Right renal cortex interstitium (tissue), 3 donors: ENCODE results near the gene FAM118B. TPM values are rescaled to one million over a fixed set of nuclear protein-coding genes. Genes with fewer than 3 reads are reported as not detected.

Experiments
- DNase-seq, 3 donors: peaks; one replicate each; pipeline ENCODE4 v3.0.0-alpha.2; 2013; ENCODE audit warnings: low read depth in 3 of 3, low spot score in 2 of 3
- polyA plus RNA-seq, 3 donors: library from polyadenylated mRNA; unstranded; fragments of 120-200 nt; gene quantifications; one replicate each; pipeline ENCODE4 v1.2.1, GENCODE V29; 2013; ENCODE audit not compliant: insufficient read length in 3 of 3

Gene FAM118B
- polyA plus RNA-seq, 3 donors = 29.0 to 31.6 (median 30.6) TPM

- DNase-seq = no peak
Measured at GRCh38 chr11:126186025-126186698, 25.4 kb upstream of the FAM118B start.

DNA sequence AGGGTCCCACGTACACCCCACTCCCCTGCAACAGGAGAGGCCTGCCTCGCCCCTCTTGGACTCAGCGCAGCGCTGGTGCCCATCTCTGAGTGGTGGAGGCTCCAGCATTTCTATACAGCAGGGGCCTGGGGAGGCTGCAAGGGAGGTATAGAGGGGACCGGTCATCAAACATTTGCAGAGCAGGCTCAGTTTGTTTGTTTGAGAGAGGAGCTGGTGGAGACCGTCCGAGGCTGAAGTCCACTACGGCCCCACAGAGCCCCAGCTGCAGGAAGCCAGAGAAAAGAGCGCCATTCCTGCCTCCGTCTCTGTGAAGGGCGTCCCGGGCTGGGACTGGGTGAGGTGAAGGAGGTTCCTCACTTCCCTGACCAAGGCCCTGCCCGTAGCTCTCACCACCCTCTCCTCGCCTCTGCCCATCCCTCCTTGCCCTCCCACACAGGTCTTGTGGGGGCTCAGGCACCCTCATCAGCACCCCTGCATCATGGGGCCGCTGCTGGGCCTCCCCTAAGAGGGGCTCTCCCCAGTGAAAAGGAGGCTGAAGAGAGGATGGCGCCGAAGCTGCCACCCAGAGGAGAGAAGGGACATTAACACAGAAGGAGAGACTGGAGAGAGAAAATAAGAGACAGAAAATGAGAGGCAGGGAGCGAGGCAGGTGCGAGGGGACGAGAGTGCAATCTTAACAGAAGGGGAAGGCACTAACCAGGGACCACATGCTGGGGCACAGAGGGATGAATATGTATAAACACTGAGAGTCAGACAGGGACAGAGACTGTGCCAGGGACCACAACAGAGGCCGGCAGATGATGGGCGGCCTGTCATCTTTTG, 24.7 kb upstream of the FAM118B start:
- DNase-seq = no peak

- DNase-seq = no peak
Measured at GRCh38 chr11:126188332-126189108, 23.1 kb upstream of the FAM118B start.

DNA sequence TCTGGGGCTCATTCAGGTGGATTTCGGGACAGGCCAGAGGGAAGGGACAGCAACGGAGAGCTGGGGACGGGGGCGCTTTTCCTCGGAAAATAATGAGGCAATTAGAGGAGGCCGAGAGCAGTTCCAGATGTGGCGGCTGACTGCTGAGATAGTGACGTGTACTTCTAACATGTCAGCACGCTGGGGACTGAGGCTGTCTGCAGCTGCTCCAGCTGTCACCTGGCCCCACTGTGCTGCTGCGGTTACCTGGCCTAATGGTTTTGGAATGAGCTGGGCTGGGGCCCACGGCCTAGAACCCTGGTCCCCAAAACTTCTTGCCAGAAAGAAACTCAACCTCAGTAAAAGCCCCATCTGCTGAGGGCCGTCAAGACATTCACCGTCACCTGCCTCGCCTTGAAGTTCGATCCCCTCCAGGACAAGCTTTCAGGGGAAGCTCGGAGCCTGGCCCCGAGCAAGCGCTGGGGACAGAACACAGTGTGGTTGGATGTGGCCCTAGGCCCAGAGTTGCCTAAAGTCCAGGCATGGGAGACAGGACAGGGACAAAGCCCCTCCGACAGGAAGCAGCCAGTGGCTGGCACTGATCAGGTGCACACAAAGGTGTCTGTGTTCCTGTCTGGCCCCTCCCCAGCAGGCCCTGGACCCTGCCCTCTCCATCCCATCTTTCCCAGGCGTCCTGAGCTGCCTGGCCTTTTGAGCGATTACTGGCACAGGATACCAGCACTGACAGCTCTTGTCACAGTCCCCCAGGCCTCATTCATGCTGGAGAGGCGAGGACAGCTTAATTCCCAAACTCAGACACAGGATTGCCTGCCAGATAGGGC, 22.3 kb upstream of the FAM118B start:
- DNase-seq = no peak

DNA sequence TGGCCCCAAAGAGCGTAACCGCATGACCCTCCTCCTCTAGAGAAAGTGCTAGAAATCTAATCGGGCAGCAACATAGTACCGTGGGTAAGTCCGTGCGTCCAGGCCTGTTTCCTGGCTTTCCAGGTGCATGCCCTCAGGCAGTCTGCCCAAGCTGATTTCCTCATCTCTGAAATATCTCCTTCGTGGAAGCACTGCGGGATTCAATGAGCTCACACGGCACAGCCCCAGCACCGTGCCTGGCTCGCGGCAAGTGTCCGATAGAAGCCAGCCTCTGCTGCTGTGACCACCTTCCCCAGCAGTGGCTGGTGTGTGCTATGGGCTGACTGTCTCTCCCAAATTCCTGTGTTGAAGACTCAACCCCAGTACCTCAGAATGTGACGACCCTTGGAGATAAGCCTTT, 20.8 kb upstream of the FAM118B start:
- DNase-seq = no peak

GRCh38 chr11:126191379-126192073, 20.1 kb upstream of the FAM118B start:
- DNase-seq = no peak

GRCh38 chr11:126192361-126192760, 19.2 kb upstream of the FAM118B start:
- DNase-seq = no peak

DNA sequence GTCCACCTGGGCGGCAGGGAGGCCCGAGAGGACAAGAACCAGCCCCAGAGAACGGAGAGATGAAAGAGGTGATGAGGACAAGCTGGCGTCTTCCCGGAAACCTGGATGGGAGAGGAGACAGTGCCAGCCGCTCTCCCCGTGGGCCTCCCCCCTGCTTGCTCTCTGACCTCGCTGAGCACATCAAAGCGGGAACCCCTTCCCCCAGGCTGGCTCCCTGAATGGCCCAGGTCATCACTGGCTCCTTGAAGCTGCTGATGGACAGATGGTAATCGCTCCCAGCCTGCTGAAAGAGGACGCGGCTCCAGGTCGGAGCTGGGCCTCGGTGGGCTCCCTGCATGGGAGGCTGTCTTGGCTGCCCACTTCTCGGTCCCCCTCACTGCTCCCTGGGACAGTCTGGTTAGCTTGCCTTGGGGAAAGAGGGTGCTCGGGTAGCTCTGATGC, 18.5 kb upstream of the FAM118B start:
- no peak for DNase-seq

GRCh38 chr11:126194121-126194543, 17.4 kb upstream of the FAM118B start:
- no peak for DNase-seq

GRCh38 chr11:126195119-126195518, 16.5 kb upstream of the FAM118B start:
- DNase-seq = no peak

DNA sequence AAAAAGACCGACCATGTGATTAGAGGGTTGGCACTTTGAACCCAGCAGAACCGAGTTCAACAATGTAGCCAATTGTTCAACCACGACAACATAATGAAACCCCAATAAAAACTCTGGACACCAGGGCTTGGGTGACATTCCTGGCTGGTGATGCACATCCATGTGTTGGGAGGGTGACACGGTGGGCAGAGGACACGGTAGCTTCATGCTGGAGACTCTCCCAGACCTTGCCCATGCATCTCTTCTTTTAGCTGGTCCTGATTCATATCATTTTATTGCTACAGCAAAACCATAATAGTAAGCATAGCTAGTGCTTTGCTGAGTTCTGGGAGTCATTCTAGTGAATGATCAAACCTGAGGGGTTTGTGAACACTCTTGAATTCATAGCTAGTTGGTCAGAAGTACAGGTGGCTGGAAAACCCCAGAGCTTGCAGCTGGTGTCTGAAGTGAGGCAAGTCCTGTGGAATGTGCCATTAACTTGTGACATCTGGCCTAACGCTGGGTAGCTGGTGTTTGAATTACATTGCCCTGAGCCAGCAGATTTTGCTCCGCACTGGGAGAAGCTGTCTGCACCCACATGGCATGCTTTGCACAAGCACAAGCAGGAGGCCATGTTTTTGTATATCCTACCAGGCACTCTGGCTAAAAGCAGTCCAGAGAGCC, 14.2 kb upstream of the FAM118B start:
- no peak for DNase-seq

GRCh38 chr11:126198648-126199047, 12.9 kb upstream of the FAM118B start:
- no peak for DNase-seq

DNA sequence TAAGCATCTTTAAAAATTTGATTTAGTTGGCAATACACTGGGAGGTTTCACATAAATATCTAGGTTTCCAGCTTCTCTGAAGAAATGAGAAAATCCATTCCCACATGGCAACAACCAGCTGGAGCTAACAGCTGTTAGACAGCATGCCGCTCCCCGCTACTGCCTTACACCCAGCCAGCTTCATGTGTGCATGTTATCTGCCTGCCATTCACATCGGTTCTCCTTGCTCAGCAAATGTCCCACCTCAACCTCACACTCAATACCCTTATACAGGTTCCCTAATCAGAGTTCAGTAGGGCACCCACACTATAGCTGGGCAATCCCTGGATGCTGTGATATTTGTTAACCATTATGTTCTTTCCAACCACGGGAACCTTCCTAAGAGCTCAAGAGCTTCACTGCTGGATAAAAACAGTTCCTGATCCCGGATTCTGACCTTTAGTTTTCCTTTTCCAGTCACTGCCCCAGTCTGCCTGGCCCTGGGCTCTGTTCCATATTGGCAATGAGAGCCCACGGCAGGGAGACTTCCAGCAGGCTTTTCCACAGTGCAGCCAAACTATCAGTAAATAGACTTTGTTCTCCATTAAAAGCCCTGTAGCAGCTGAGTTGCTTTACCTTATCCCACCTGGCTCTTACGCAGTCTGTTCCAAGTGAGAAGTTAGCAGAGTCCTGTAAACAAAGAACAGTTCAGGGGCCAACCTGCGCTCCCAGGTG, 8.8 kb upstream of the FAM118B start:
- no peak for DNase-seq

GRCh38 chr11:126205359-126205758, 6.2 kb upstream of the FAM118B start:
- DNase-seq = no peak

DNA sequence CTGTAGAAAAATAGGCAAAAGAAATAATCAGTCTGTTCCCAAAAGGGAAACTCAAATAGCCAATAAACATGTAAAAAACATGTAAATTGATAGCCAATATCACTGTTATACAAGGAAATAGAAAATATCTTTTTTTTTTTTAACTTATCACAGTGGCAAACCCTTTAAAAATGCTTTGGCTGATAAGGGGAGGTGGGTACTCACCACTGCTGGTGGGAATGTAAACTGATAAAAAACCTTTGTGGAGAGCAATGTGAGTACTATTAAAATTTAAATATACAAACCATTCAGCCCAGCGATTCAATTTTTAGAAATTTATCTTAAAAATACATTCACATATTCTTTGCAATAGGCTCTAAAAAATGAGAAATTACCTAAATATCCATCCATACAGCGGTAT, 3.7 kb upstream of the FAM118B start:
- DNase-seq = no peak

GRCh38 chr11:126210871-126211235, 729 bp upstream of the FAM118B start:
- DNase-seq = no peak

DNA sequence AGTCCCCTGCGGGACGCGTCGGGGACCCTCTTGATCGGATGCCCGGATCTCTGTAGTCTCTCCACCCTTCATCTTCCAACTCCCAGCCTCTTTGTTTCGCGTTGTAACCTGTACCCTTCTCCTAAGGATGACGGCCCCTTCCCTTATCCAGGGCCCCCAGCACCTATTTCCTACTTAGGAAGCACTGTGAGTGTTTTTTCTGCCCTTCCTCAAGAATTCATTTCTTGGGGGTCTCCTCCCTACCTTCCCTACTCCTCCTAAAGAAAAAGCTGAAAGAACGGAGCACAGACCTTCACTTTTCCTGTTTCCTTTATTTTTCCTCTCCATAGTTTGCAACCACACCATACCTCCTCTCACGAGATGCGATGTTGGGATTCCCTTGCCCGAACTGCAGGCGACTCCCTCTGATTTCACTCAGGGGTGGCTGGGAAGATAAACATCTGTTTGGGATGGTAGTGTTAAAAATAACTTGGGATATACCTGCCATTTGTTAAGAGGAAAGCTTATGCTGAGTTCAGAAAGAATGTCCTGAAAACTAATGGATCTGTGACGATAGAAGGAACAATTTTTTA, 593 bp downstream of the FAM118B start:
- no peak for DNase-seq

DNA sequence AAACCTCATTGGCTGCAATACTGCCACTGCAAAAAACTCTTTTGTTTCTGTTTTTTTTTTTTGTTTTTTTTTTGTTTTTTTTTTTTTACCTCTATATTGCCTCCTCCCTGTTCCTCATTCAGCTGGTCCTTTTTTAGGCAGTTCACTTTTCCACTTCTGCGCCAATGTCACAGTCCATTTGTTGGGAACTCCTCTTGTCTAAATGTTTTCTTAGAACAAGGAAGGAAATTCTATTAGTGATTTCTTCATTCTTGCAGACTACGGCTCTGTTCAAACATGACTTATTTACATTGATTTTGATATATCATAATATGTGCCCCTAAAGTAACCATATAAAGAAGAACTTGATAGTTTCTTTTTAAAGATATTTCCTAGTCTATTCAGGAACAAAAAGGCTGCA, 2.9 kb downstream of the FAM118B start:
- no peak for DNase-seq
